ENCODE results near the gene ERG28. TPM values are rescaled to one million over a fixed set of nuclear protein-coding genes. Genes with fewer than 3 reads are reported as not detected.

ERG28 gene
- total and polyA plus RNA-seq, 2 donors (not counting 3 experiments of a cell fraction or from before 2014, with no cell fraction given) = 31.9 to 46.0 TPM

DNA sequence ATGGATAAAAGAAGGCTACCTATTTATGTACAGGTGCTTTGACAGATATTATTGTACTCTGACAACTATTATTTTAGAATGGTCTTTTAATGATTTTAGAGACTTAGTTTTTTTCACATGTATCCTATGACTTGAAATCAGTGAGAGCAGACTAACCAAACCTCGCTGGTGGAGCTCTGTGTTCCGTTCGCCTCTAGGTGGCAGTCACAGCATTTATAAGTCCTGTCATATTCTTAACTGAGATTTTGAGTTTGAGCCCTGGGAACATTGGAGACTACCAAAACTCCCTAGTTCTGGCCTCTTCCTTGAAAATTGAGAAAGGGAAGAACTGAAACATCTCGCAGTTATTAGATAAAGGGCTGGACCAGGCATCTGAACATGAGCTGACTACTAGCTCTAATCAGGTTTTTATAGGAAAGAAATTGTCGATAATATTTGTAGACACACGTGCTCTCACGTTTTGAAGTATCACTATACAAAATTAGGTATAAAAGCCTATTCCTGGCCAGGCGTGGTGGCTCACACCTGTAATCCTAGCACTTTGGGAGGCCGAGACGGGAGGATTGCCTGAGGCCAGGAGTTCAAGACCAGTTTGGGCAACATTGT, 48.6 kb upstream of the ERG28 start:
- BruUV-seq (replicated peaks) = no TSS peak
- Histone ChIP-seq H3K4me2 (ENCODE audit: insufficient read depth, low read length) (no peak overlapping the region), H3K4me3 (replicated peaks in 1 of 3; ENCODE audit: insufficient read depth in 1 of 3, low read depth in 1 of 3, low read length in 3 of 3) (no peak overlapping the region), H3K27me3 (ENCODE audit: control insufficient read depth in 2 of 2, insufficient read depth in 2 of 2, low read length in 2 of 2) (no peaks in the 10 kb centered on the region), H3K4me1 (ENCODE audit: control insufficient read depth, extremely low read depth, insufficient read depth, low read length) (no peaks in the 10 kb centered on the region), H4K20me1 (replicated peaks; ENCODE audit: control insufficient read depth, extremely low read depth, insufficient read depth, low read length) (no peaks in the 10 kb centered on the region), H3K36me3 (ENCODE audit: control insufficient read depth in 2 of 2, extremely low read depth in 1 of 2, insufficient read depth in 2 of 2, low read length in 2 of 2) (peaks cover 0 to 12% of the 10 kb centered on the region in 2 experiments), H2AFZ (ENCODE audit: low read depth, low read length) (no peak overlapping the region), H3K79me2 (ENCODE audit: control insufficient read depth, insufficient read depth, low read length) (no peaks in the 10 kb centered on the region), H3K27ac (ENCODE audit: insufficient read depth, low read depth, low read length) (no peak overlapping the region), H3K9me3 (replicated peaks; ENCODE audit: control insufficient read depth, insufficient read depth, low read length) (no peaks in the 10 kb centered on the region), H3K9ac (replicated peaks; ENCODE audit: extremely low read depth, insufficient read depth, low read length) (no peak overlapping the region), H3K9me1 (replicated peaks; ENCODE audit: control insufficient read depth, extremely low read depth, insufficient read depth, low read length) (no peaks in the 10 kb centered on the region)
- dilution Hi-C loops (cut with MboI; ENCODE audit: extremely low pct_ligation_motif_present, low sequenced_read_pairs) = loop anchor here (25.0 kb wide), 1 partner anchor 278 kb away; the partner anchor contains the start of genes IFT43 and TGFB3
- POLR2A ChIA-PET = interaction anchor here (0.5 kb wide), 2 partner anchors 346 to 585 kb away, joined by 3 to 5 read pairs; no protein-coding TSS in a partner anchor
- intact Hi-C loops (cut with micrococcal nuclease) = loop anchor here (1.0 to 5.0 kb wide), 5 partner anchors 83 to 678 kb away; no protein-coding TSS in a partner anchor
- FAIRE-seq (peak; percentile 86), DNase-seq (ENCODE audit: low read depth, low spot score) (peak; percentile 79)
- CTCF ChIA-PET = interaction anchor here (0.7 to 9.8 kb wide), 91 partner anchors 8 to 937 kb away, joined by 3 to 617 read pairs (median 4); partner anchors contain the start of genes ERG28, FLVCR2, IFT43 and TGFB3
- TF ChIP-seq MYC (IDR thresholded peaks at IDR 0.05; ENCODE audit: low read depth, low read length) = no peak
- TF ChIP-seq, protein P1, sequence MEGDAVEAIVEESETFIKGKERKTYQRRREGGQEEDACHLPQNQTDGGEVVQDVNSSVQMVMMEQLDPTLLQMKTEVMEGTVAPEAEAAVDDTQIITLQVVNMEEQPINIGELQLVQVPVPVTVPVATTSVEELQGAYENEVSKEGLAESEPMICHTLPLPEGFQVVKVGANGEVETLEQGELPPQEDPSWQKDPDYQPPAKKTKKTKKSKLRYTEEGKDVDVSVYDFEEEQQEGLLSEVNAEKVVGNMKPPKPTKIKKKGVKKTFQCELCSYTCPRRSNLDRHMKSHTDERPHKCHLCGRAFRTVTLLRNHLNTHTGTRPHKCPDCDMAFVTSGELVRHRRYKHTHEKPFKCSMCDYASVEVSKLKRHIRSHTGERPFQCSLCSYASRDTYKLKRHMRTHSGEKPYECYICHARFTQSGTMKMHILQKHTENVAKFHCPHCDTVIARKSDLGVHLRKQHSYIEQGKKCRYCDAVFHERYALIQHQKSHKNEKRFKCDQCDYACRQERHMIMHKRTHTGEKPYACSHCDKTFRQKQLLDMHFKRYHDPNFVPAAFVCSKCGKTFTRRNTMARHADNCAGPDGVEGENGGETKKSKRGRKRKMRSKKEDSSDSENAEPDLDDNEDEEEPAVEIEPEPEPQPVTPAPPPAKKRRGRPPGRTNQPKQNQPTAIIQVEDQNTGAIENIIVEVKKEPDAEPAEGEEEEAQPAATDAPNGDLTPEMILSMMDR (IDR thresholded peaks at IDR 0.05; ENCODE audit: extremely low read depth in 1 of 2, insufficient read depth in 1 of 2, low read depth in 1 of 2, low read length in 2 of 2) = peak; percentile 72 to 75

DNA sequence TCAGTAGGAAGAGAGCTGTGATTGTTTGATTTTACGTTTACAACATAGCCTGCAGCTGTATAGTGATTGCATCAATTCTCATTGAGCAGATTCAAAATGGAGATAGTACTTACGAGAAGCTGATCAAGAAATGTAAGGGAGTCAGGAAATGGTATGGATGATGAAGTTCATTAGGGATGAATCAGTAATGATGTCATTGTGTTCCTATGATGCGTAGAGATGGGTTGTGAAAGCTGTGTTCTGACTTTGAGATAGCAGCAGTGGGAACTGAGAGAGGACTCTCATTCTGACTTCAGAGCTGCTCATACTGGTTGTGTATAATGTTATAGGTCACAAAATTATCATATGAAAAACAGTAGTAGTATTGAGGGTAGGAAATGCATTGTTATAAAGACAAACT, 44.3 kb upstream of the ERG28 start:
- FAIRE-seq (no peak), DNase-seq (ENCODE audit: low read depth, low spot score) (no peak)
- no peak overlapping the region for H3K9ac ChIP-seq (replicated peaks; ENCODE audit: extremely low read depth, insufficient read depth, low read length)
- no peak overlapping the region for H3K4me2 ChIP-seq (ENCODE audit: insufficient read depth, low read length)
- H3K79me2 ChIP-seq (ENCODE audit: control insufficient read depth, insufficient read depth, low read length) = no peaks in the 10 kb centered on the region
- dilution Hi-C loops (cut with MboI; ENCODE audit: extremely low pct_ligation_motif_present, low sequenced_read_pairs) = loop anchor here (25.0 kb wide), 1 partner anchor 282 kb away; the partner anchor contains the start of genes IFT43 and TGFB3
- no peak overlapping the region for H2AFZ ChIP-seq (ENCODE audit: low read depth, low read length)
- BruUV-seq (replicated peaks) = no TSS peak
- ChIA-PET CTCF (interaction anchor here (1.4 to 1.8 kb wide), 3 partner anchors 201 to 277 kb away, joined by 4 to 7 read pairs (median 6); no protein-coding TSS in a partner anchor), POLR2A (no interaction called here)
- no peaks in the 10 kb centered on the region for H3K4me1 ChIP-seq (ENCODE audit: control insufficient read depth, extremely low read depth, insufficient read depth, low read length)
- H3K27ac ChIP-seq (ENCODE audit: insufficient read depth, low read depth, low read length) = no peak overlapping the region
- no peaks in the 10 kb centered on the region for H3K27me3 ChIP-seq (ENCODE audit: control insufficient read depth in 2 of 2, insufficient read depth in 2 of 2, low read length in 2 of 2)
- H3K36me3 ChIP-seq (ENCODE audit: control insufficient read depth in 2 of 2, extremely low read depth in 1 of 2, insufficient read depth in 2 of 2, low read length in 2 of 2) = peaks cover 9 to 21% of the 10 kb centered on the region in 2 experiments
- H3K9me1 ChIP-seq (replicated peaks; ENCODE audit: control insufficient read depth, extremely low read depth, insufficient read depth, low read length) = no peaks in the 10 kb centered on the region
- H4K20me1 ChIP-seq (replicated peaks; ENCODE audit: control insufficient read depth, extremely low read depth, insufficient read depth, low read length) = no peaks in the 10 kb centered on the region
- intact Hi-C loops (cut with micrococcal nuclease) = loop anchor here (5.0 kb wide), 2 partner anchors 87 to 347 kb away; no protein-coding TSS in a partner anchor
- no peak overlapping the region for H3K4me3 ChIP-seq (replicated peaks in 1 of 3; ENCODE audit: insufficient read depth in 1 of 3, low read depth in 1 of 3, low read length in 3 of 3)
- TF ChIP-seq, protein P2, sequence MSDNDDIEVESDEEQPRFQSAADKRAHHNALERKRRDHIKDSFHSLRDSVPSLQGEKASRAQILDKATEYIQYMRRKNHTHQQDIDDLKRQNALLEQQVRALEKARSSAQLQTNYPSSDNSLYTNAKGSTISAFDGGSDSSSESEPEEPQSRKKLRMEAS (IDR thresholded peaks at IDR 0.05; ENCODE audit: insufficient read depth, insufficient read length) = no peak
- peak; percentile 30 for TF ChIP-seq JUN (IDR thresholded peaks at IDR 0.05; ENCODE audit: borderline replicate concordance, insufficient read depth, insufficient read length, low read depth)
- TF ChIP-seq, protein P1 (IDR thresholded peaks at IDR 0.05; ENCODE audit: extremely low read depth in 1 of 2, insufficient read depth in 1 of 2, low read depth in 1 of 2, low read length in 2 of 2) = no peak
- TF ChIP-seq FOS (IDR thresholded peaks at IDR 0.05; ENCODE audit: borderline replicate concordance, insufficient read depth, low read length) = no peak
- no peaks in the 10 kb centered on the region for H3K9me3 ChIP-seq (replicated peaks; ENCODE audit: control insufficient read depth, insufficient read depth, low read length)
